GM18499 (cell line): ENCODE data around the gene PLEK.
A peak's percentile ranks its signal among the peaks of the same experiment; 100 is the strongest.

Experiments used
- ATAC-seq: cut with Tn5 transposase; IDR thresholded peaks from one replicate; pipeline ENCODE4 v1.9.1; 2021; ENCODE audit warnings: moderate number of reproducible peaks; ENCODE audit not compliant: insufficient read depth, unreplicated experiment

PLEK gene

DNA sequence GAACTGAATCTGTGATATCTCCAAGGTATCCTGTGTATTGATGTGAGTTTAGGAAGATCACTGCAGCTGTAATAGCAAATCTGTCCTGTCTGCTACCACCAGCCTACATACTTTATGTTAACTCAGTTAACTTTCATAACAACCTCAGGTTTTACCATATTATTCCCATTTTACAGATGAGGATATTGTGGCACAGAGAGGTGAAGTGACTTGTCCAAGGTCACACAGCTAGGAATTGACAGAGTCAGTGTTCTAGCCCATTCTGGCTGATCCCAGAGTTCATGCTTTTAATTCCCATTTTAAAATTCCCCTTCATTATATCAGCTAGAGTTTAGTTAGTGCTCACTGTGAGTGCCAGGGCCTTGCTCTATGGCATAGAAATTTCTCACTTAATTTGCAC lies 49.4 kb downstream of the PLEK start:
- ATAC-seq = no peak

DNA sequence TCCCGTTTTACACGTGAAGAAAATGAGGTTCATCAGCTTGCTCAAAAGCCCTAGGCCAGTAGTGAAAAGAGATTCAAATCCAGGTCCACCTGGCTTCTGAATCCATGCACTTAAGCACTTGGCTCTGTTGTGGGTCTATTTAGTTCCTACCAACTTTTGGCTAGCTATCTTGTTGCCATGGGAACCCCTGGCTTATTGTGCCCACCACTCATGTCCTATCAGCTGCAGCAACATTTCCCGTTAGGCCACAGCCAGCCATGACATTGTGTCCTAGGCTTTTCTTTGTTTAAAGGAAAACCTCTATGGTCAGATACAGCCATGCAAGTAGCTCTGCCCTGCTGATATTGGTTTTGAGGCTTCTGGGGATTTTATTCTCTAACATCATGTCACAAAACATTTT lies 49.8 kb downstream of the PLEK start:
- ATAC-seq = no peak

DNA sequence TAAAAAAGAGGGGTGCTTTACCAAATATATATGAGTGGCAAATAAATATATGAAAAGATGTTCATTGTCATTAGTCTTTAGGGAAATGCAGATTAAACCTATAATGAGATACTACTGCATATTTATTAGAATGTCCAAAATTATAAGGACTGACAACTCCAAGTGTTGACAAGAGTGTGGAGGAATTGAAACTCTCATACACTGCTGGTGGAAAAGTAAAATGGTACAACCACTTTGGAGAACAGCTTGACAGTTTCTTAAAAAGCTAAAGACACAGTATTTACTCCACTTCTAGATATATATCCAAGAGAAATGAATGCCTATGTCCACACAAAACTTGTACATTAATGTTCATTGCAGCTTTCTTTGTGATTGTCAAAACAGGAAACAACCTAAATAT lies 50.4 kb downstream of the PLEK start:
- ATAC-seq = no peak

DNA sequence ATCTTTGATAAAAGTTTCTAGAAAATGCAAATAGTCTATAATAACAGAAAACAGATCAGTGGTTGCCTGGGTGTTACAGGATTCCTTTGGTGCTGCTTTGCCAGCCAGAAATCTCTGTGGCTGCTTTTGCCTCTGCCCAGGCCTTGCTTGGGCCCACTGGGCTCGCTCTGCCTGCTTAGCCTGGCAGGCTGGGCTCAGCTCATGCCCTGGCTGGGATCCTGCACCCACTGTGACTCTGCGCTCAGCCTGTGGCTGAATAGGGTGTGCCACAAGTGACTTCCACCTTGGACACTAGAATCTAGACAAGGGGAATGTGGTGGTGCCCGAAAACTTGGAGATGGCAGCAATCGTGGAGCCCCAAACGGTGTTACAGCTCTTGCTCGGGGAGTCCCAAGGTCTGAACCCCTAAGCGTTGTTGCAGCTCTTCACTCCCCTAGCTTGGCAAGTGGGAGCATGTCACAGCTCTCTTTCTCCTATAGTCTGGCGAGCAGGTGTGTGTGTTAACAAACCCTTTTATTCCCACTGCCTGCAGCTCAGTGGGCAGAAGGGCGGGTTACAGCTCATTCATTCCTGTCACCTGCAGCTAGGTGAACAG lies 51.1 kb downstream of the PLEK start:
- no peak for ATAC-seq

DNA sequence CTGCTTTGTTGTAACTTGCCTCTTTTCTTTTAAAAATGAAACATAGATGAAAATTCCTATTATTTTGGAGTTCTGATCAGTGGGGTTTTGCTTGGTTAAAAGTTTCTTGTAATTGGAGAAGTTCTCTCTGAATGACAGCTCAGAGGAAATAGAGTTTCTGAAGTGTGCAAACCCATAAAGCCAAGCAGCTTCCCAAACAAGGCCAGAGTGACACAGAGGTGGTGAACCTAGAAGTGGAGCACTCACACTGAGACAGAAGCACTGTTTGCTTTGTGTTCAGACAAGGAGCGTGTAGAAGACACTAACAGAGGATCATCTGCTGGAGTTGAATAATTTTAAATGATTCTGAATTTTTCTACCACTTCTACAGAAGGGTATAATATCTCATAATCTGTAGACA lies 52.8 kb downstream of the PLEK start:
- no peak for ATAC-seq

DNA sequence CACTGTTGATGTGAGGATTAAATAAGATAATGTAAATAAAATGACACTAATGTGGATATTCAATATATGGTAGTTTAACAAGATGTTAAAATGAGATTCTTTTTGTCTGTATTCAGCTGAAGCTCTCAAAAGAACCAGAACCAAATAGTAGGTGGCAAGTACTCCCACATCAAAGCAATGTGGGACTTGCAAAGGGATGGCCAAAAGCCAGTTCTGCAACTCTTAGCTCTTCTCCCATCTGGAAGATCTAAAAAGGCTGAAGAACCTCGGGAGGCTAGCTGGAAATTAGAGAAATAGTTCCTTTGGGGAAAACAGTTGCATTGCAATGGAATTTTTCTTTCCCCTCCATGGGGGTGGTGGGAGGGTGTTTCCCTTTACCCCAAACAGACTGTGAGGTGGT lies 53.3 kb downstream of the PLEK start:
- ATAC-seq = no peak

DNA sequence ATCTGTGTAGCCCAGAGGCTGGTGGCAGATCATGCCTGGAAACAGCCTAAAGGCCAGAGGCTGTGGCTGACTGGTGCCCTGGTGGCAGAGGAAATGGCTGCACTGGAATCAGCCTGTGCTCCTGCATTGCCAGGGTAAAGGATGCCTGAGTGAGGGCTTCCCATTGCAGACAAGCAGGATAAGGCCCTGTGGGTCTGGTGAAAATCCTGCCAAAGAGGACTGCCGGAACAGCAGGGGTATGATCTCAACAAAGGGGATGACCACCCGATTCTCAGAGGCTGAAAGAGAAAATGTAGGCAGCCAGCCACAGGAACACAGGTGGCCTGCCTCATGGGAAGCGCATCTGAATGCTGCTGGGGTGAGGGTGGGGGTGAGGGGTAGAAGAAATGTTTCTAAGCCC lies 53.8 kb downstream of the PLEK start:
- no peak for ATAC-seq

DNA sequence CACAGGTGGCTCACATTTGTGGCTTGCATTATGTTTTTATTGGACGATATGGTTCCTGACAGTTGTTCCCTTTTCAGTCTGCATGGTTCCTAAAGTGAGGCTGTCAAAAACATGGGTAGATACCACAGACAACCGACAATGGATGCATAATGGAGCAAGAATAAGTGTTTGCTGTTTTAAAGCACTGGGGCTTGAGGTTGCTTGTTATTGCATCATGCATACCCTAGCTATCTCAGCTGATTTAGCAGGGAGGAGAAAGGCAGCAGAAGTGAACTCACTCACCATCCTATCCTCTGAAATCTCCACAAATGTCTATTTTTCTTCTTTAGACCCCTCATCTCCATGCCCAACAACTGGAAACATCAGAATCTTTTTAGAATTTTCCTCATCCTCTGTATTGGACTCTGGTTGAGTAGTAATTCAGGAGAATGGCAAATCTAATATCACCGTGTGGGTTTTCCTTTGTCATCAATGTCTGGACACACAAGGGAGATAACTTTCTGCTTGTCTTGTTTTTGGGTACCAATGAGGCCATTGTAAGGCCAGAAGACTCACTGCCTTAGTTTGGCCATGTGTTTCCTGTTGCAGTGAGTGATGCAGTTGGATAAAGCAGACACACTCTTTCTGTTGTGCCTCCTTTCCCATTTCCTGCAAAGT lies 55.3 kb downstream of the PLEK start:
- no peak for ATAC-seq

DNA sequence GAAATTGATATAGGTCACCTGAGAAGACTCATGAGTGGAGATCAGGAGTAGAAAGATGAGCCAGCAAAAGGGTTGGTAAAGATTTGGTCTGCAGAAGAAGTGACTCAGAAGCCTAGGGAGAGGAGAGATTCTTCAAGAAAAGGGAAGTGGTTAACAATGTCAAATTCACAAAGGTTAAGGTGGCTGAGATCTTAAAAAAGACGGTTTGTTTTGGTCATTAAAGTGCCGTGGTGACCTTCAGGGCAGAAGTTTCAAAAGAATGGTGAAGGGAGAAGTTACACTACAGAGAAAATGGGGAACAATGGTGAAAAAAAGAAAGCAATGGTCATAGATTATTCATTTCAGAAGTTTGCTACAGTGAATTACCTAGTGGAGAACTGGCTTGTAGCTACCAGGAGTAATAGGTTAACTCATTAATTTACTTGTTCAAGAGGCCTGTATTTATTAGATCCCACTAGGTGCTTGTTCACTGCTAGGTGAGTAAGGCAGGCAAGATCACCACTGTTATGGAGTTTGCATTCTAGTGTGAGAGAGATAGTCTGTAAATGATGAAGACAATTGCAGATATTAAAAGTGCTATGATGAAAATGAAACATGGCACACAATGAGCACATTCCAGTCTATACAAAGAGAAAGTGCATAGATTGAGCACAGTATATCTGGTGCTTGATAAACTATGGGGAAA lies 59.0 kb downstream of the PLEK start:
- ATAC-seq = peak; percentile 75

DNA sequence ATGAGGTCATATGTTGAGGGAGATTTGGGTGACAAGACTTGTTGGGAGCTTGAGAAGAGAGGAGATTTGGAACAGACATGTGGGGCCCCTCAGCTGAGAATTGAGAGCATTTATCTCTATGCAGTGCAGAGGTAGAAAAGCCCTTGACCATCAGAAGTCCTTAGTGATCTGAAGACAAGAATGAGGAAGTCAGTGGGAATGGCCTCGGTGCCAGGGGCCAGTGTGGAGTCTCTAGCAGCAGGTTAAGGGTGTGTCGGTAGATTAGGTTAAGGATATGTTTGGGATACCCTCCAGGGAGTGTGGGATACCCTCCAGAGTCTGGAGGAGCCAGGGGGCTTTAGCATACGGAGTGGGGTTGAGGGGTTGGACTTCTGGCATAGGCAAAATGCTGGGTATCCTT lies 60.4 kb downstream of the PLEK start:
- no peak for ATAC-seq

DNA sequence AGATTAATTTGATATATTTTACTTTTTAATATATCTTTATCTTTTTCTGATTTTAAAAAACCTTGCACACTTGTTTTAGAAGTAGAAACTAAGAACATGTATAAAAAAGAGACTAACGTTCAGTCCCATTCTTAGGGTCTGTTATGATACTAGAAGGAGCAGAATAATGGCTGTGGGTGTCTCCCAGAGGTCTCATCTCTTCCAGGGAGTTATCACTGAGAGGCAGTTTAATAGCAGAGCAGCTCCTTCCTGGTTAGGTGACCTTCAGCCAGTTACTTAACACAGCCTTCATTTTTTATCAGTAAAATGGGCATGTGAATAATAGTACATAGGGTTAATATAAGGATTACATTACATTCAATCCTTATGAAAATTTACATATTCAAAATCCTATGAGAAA lies 61.4 kb downstream of the PLEK start:
- ATAC-seq = no peak

DNA sequence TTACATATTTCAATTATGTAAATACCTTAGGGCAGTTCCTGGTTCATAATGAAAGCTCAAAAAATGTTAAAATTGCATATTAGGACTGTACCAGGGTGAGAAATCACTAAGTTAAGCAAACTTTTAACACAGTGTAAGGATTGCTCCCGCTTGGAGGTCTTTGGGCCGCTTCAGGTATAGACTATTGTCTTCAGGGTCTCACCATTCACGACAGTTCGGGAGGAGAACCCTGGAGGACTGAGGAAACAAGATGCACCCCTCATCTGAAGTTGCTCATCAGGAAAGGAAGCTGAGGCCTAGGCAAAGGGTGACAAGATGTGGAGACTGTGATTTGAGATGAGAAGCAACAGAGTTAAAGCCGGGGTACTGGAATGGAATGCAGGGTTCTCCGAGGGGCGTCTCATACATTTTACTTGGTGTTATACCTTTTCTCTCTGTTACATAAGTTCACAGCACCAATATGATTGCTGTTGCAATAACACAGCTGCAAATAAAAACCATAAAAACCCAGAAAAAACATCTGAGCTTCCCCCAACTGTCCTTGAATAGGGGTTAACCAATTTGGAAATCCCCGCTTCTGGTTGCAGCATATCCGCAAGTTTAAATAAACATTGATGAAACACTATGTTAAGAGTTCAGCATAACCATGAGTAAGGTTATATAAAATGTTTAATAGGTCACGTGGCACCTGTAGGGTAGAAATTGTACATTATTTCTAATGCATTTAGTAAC lies 61.9 kb downstream of the PLEK start:
- ATAC-seq = no peak

DNA sequence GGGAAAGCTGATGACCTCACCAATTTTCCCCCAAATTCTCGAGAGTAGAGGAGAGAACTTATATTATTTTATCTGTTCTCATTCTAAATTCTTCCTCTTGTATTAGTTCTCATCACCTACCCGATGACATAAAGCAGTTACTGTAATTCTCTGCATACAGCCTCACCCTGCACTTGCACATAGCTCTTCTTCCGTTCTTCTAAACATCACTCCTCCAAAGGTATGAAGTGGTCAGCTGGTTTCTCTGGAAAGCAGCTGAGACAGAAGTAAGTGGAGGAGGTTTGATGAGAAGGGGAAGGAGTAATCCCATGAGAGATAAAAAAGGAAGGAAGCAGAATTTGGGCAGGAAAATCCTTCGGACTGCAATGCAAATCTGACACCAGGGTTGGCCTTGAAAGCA lies 63.0 kb downstream of the PLEK start:
- no peak for ATAC-seq

DNA sequence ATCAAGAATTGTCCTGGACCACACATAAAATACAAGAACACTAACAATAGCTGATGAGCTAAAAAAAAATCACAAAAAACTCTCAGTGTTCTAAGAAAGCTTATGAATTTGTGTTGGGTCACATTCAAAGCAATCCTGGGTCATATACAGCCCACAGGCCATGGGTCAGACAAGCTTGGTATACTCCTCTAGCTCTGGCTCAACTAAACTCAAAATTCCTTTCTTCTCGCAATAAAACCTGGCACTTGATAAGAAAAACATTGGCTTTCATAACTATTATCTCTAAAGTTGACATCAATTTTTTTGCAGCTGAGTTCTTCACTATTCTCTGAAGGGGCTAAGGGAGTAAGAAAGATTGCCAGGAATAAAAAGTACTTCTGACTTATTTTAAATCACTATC lies 63.7 kb downstream of the PLEK start:
- no peak for ATAC-seq

DNA sequence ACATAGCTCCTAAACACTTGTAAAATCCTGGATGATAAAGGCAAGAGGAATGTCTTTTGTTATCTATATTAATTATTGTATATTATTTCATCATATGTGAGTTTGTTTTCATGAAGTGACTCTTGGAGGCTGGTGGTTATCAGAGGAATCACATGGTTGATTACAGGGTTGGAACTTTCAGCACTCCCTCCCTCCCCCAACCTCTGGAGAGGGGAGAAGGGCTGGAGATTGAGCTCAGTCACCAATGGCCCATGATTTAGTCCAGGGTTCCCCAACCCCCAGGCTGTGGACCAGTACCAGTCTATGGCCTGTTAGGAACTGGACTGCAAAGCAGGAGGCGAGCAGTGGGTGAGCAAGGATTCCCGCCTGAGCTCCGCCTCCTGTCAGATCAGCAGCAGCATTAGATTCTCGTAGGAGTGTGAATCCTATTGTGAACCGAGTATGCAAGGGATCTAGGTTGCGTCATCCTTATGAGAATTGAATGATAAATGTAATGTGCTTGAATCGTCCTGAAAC lies 64.3 kb downstream of the PLEK start:
- no peak for ATAC-seq

DNA sequence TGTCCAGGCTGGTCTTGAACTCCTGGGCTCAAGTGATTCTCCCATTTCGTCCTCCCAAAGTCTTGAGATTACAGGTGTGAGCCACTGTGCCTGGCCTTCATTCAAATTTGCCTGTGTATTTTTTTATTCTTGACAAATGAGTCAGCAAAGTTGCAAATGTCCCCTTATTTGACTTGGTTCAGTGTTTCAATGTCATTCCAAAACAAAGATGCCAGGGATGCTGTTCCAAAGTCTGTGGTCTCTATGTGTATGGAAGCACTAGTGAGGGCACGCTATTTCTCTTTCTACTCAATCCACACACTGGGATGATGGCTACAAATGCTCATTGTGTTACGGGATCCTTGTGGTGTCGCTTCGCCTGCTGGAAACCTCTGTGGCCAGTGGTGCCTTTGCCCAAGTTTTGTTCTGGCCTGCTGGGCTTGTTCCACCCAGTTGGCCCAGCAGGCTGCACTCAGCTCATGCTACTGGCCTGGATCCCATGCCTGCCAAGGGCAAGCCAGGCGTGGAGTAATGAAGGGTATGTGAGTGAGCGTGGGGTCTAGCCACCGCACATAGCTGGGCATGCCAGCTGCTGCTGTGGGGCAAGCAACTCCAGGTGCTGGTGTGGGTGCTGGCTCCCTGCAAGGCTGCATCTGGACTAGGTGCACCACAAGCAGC lies 66.4 kb downstream of the PLEK start:
- ATAC-seq = no peak

DNA sequence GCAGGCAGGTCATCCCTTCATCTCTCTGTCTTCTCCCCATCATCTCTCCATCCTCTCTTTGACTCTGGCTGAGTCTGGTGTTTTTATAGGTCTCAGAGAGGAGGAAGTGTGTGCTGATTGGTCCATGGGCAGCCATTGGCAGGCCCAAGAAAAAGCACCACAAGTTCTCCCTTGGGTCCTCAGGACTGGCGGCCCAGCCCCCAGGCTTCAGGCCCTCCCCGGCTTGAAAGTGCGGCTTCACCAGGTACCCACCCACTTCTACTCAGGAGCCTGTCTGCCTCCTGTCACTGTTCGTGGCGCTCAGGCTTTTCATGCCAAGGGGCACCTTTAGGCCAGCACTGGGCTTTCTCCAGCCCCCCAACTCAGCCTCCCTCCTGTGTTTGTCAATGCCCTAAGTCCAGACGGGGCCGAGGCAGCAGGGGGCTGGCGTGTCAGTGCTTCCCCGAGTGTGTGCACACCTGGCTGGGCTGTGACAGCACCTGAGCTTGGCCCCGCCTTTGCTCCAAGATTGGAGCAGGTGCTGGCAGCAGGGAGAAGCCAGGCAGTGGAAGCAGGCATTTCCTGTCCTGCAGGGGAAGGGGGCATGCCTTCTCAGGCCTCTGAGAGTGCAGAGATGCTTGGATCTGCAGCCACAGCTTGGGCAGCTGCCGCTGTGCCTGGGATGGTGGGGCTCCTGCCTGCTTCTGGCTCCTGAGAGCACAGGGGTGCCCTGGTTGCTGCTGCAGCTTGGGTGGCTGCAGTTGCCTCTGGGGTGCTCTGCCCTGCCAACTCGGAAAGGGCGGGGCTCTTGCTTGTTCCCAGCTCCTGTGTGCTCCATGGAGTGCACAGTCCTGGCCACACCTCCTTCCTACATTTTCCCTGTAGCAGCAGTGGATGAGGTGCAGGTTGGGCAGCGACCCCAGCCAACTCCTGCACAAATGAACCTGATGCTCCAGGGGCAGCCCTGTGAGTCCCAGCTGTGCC lies 67.9 kb downstream of the PLEK start:
- no peak for ATAC-seq

DNA sequence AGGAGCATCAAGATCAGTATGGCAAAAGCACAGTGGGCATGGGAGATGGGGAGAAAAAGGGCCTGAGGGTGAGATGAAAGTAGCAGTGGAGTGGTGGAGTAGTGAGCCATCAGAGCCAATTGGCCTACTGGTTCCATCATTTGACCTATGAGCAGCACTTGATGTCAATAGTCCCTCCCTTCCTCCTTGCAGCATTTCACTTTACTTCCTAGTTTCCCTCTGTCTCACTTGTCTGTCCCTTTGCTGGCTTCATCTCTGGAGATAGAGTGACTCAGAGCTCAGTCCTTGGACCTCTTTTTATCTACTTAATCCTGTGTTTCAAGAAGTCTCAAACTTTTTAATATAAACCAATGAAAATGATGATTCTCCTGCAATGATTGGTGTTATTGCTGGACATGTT lies 69.9 kb downstream of the PLEK start:
- ATAC-seq = no peak

DNA sequence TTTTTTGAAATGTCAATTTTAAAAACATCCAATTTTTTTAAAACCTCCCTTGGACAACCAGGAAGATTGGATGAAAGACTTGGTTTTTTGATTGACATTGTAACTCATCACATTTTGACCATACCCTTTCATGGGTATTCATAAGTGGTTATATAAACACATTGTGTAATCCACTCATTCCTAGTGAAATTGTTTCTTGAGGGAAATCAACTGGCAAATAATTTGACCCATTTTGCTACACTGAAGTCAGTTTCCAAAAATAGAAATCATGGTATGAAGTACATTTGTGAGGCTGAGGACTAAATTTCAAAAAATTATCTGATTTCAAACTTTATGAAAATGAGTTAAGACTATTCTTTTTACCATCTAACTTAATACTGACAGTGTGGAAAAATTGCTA lies 70.5 kb downstream of the PLEK start:
- ATAC-seq = no peak

DNA sequence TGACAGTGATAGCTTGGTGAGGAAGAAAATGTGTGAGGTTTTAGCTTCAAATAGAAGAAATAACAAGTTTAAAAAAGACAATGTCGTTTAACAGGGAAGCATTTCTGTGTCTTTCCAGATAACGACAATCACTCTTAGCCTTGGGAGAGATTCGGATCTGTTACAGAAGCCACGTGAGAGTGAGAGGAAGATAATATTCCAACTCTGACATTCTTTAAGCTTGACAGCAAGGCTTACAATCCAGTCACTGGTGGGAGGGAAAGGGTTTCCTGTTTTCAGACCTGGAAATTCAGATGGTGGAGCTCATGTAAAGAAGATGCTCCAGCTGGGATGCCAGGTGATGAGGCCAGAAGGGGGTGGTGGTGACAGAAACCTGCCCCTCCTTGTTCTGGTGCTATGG lies 71.2 kb downstream of the PLEK start:
- ATAC-seq = no peak
